GM11168 (cell line): ENCODE measurements around the gene CC2D2B.
"Not testable (repeated sequence)": the region's sequence is repeated elsewhere in the genome, so short reads cannot be mapped to it uniquely, and the experiment has no call there.

Experiments
- in situ Hi-C: fragments of 300-500 bp; cut with MboI; formaldehyde crosslinking; loops from one replicate; pipeline ENCODE4 v1.12.0; 2022; ENCODE audit warnings: low sequenced_read_pairs; ENCODE audit not compliant: unreplicated experiment

Gene CC2D2B

GRCh38 chr10:95906677-95907455, 909 bp upstream of the CC2D2B start:
- in situ Hi-C loops = loop anchor here (25.0 kb wide), 1 partner anchor 1320 kb away; no protein-coding TSS in a partner anchor

GRCh38 chr10:95908450-95908849, 675 bp downstream of the CC2D2B start:
- in situ Hi-C loops = loop anchor here (25.0 kb wide), 1 partner anchor 1321 kb away; no protein-coding TSS in a partner anchor

- in situ Hi-C loops = loop anchor here (25.0 kb wide), 1 partner anchor 1322 kb away; no protein-coding TSS in a partner anchor
These were observed 1.8 kb downstream of the CC2D2B start for GRCh38 chr10:95909561-95909960.

GRCh38 chr10:95916039-95916438, 8.3 kb downstream of the CC2D2B start:
- in situ Hi-C loops = loop anchor here (25.0 kb wide), 1 partner anchor 1329 kb away; no protein-coding TSS in a partner anchor

- in situ Hi-C loops = loop anchor here (25.0 kb wide), 1 partner anchor 1334 kb away; no protein-coding TSS in a partner anchor
These were observed 13.1 kb downstream of the CC2D2B start for GRCh38 chr10:95920798-95921426.

GRCh38 chr10:95925033-95925432, 17.3 kb downstream of the CC2D2B start:
- in situ Hi-C loops = no loop called here

- in situ Hi-C loops = no loop called here
These were observed 27.7 kb downstream of the CC2D2B start for GRCh38 chr10:95935429-95935828.

GRCh38 chr10:95941115-95941514, 33.3 kb downstream of the CC2D2B start:
- in situ Hi-C loops = no loop called here

GRCh38 chr10:95963202-95963990, 55.6 kb downstream of the CC2D2B start:
- in situ Hi-C loops = no loop called here

- in situ Hi-C loops = no loop called here
These were observed 56.2 kb downstream of the CC2D2B start for GRCh38 chr10:95963991-95964389.

- in situ Hi-C loops = no loop called here
These were observed 57.0 kb downstream of the CC2D2B start for GRCh38 chr10:95964756-95965155.

- in situ Hi-C loops = no loop called here
These were observed 68.8 kb downstream of the CC2D2B start for GRCh38 chr10:95976362-95977229.

- in situ Hi-C loops = no loop called here
These were observed 74.4 kb downstream of the CC2D2B start for GRCh38 chr10:95982200-95982599.

GRCh38 chr10:95987685-95988426, 80.1 kb downstream of the CC2D2B start:
- in situ Hi-C loops = no loop called here

- in situ Hi-C loops = no loop called here
These were observed 80.9 kb downstream of the CC2D2B start for GRCh38 chr10:95988702-95989101.

- in situ Hi-C loops = not testable (repeated sequence)
These were observed 86.6 kb downstream of the CC2D2B start for GRCh38 chr10:95994376-95994775.

- in situ Hi-C loops = no loop called here
These were observed 90.5 kb downstream of the CC2D2B start for GRCh38 chr10:95998255-95998784.

GRCh38 chr10:96013956-96014355, 106.2 kb downstream of the CC2D2B start:
- in situ Hi-C loops = loop anchor here (25.0 kb wide), 1 partner anchor 298 kb away; the partner anchor contains the start of gene DNTT
